ENCODE measurements around the gene C1orf21. TPM values are rescaled to one million over a fixed set of nuclear protein-coding genes. Genes with fewer than 3 reads are reported as not detected.

The C1orf21 gene
- total RNA-seq, 4 donors from 2014 or later = 30.6 to 61.7 (median 43.0) TPM

- H3K4me1 ChIP-seq = no peaks in the 10 kb centered on the region
- H3K36me3 ChIP-seq = no peaks in the 10 kb centered on the region
- H3K9me3 ChIP-seq = peaks cover 0 to 22% (median 0%) of the 10 kb centered on the region in 4 donors
- no peaks in the 10 kb centered on the region for H3K27me3 ChIP-seq
- no peak overlapping the region for H3K4me3 ChIP-seq
- no peak overlapping the region for H3K27ac ChIP-seq
- TF ChIP-seq EP300 (IDR thresholded peaks at IDR 0.05) (no peak), POLR2A (IDR thresholded peaks at IDR 0.05) (no peak)
- TF ChIP-seq, protein P1, sequence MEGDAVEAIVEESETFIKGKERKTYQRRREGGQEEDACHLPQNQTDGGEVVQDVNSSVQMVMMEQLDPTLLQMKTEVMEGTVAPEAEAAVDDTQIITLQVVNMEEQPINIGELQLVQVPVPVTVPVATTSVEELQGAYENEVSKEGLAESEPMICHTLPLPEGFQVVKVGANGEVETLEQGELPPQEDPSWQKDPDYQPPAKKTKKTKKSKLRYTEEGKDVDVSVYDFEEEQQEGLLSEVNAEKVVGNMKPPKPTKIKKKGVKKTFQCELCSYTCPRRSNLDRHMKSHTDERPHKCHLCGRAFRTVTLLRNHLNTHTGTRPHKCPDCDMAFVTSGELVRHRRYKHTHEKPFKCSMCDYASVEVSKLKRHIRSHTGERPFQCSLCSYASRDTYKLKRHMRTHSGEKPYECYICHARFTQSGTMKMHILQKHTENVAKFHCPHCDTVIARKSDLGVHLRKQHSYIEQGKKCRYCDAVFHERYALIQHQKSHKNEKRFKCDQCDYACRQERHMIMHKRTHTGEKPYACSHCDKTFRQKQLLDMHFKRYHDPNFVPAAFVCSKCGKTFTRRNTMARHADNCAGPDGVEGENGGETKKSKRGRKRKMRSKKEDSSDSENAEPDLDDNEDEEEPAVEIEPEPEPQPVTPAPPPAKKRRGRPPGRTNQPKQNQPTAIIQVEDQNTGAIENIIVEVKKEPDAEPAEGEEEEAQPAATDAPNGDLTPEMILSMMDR (IDR thresholded peaks at IDR 0.05) = no peak
- DNase-seq (ENCODE audit: low spot score in 2 of 2) = no peak
Observed at GRCh38 chr1:184677344-184677743, 290.5 kb downstream of the C1orf21 start.
